Gastrocnemius medialis (tissue), 4 donors: ENCODE results near the gene CEP112.

Experiments
- POLR2A ChIP-seq, 2 donors: fragments of 450-650 bp; IDR thresholded peaks; one replicate each; pipeline ENCODE4 v1.6.1; 2017; ENCODE audit warnings: antibody characterized with exemption in 2 of 2, mild to moderate bottlenecking in 2 of 2, moderate library complexity in 2 of 2
- TF ChIP-seq, protein P1 (sequence below), 5 experiments: fragments of 450-650 bp in 3 of 5; fragments of 200-600 bp in 2 of 5; sonication (generic) in 2 of 5; IDR thresholded peaks in 4 of 5; conservative IDR thresholded peaks in 1 of 5; 1 replicate in 4 of 5; 2 replicates in 1 of 5; pipeline ENCODE4 v1.5.1; 2016 to 2019; ENCODE audit warnings: antibody characterized with exemption in 5 of 5, mild to moderate bottlenecking in 3 of 5, moderate library complexity in 3 of 5

DNA sequence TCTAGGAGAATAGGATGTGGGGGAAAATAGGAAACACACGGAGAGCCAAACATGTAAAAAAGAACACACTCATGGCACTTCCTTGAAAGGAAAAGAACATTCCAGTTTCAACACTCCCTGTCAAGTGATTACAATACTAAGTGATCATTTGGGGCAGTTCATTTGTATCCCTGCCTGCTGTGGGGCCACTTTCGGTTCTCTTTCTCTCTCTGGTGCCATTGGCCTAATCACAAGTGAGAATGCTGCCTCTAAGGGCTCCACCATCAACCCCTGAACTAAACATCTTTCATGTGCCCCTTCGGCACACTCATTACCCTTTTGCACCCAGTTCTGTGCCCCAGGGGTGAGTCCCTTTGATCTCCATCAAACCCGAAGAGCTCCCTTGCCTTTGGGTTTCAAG lies 197.3 kb downstream of the CEP112 start:
- TF ChIP-seq, protein P1, sequence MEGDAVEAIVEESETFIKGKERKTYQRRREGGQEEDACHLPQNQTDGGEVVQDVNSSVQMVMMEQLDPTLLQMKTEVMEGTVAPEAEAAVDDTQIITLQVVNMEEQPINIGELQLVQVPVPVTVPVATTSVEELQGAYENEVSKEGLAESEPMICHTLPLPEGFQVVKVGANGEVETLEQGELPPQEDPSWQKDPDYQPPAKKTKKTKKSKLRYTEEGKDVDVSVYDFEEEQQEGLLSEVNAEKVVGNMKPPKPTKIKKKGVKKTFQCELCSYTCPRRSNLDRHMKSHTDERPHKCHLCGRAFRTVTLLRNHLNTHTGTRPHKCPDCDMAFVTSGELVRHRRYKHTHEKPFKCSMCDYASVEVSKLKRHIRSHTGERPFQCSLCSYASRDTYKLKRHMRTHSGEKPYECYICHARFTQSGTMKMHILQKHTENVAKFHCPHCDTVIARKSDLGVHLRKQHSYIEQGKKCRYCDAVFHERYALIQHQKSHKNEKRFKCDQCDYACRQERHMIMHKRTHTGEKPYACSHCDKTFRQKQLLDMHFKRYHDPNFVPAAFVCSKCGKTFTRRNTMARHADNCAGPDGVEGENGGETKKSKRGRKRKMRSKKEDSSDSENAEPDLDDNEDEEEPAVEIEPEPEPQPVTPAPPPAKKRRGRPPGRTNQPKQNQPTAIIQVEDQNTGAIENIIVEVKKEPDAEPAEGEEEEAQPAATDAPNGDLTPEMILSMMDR (IDR thresholded peaks at IDR 0.05 in 4 of 5, conservative IDR thresholded peaks at IDR 0.05 in 1 of 5) = no peak
- TF ChIP-seq POLR2A (IDR thresholded peaks at IDR 0.05) = no peak
